Neutrophil (primary cell): ENCODE measurements around the gene ADGRV1.

ENCODE experiments used
- H3K27ac ChIP-seq: fragments of 200-600 bp; sonication (generic); 2 replicates; pipeline ENCODE4 v1.5.1; 2016; ENCODE audit warnings: mild to moderate bottlenecking, moderate library complexity
- H3K27me3 ChIP-seq: fragments of 200-600 bp; sonication (generic); 2 replicates; pipeline ENCODE4 v1.6.0; 2016; ENCODE audit warnings: mild to moderate bottlenecking
- H3K36me3 ChIP-seq: fragments of 200-600 bp; sonication (generic); 2 replicates; pipeline ENCODE4 v1.5.1; 2017
- H3K4me1 ChIP-seq, 2 experiments: fragments of 200-600 bp in 1 of 2; sonication (generic) in 1 of 2; 1 replicate in 1 of 2; 2 replicates in 1 of 2; pipeline versions ENCODE4 v1.5.1 to v1.6.1; 2013 to 2016; ENCODE audit warnings: low read depth in 1 of 2, low read length in 1 of 2, mild to moderate bottlenecking in 1 of 2, moderate library complexity in 1 of 2; ENCODE audit not compliant: control insufficient read depth in 1 of 2, insufficient read depth in 1 of 2
- H3K4me3 ChIP-seq, 2 experiments: fragments of 200-600 bp in 1 of 2; sonication (generic) in 1 of 2; 1 replicate in 1 of 2; 2 replicates in 1 of 2; pipeline ENCODE4 v1.5.1; 2013 to 2016; ENCODE audit warnings: low read depth in 1 of 2, low read length in 1 of 2, mild to moderate bottlenecking in 1 of 2, moderate library complexity in 1 of 2
- H3K9me3 ChIP-seq: fragments of 200-600 bp; sonication (generic); 2 replicates; pipeline ENCODE4 v1.5.1; 2016
- TF ChIP-seq, protein P1 (sequence below): fragments of 200-600 bp; sonication (generic); IDR thresholded peaks from 2 replicates; pipeline ENCODE4 v1.5.1; 2016; ENCODE audit warnings: antibody characterized with exemption

ADGRV1 gene

DNA sequence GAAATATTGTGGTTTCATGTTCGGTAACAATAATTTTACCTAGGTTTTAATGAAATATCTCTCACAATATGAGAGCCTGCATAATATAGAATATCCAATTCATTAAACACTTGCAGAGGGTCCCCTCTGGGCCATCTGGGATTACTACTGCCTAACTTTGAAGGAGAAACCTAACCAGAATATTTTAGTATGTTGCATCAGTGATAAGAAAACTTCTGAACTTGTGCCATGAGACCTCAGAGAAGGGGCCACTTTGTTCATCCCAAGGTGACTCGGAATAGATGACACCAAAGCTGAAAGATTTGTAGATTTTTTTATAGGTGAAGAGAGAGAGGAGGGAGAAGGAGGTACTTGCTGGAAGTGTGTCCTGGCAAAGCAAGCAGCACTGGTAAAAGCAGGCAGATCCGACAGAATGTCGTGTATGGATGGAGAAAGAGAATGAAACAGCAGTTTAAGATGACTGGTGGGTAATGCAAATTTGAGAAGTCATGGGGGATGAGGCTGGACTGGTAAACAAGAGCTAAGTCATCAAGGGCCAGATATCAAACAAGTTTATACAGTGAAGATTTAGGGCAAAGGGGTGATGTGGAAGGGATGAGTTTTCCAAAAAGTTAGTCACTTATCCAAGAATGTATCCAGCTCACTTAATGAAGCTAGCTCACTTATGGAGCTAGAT is 372.3 kb downstream of the ADGRV1 start:
- no peak overlapping the region for H3K4me3 ChIP-seq
- H3K27me3 ChIP-seq, result no peaks in the 10 kb centered on the region
- no peak overlapping the region for H3K27ac ChIP-seq
- no peaks in the 10 kb centered on the region for H3K4me1 ChIP-seq
- TF ChIP-seq, protein P1, sequence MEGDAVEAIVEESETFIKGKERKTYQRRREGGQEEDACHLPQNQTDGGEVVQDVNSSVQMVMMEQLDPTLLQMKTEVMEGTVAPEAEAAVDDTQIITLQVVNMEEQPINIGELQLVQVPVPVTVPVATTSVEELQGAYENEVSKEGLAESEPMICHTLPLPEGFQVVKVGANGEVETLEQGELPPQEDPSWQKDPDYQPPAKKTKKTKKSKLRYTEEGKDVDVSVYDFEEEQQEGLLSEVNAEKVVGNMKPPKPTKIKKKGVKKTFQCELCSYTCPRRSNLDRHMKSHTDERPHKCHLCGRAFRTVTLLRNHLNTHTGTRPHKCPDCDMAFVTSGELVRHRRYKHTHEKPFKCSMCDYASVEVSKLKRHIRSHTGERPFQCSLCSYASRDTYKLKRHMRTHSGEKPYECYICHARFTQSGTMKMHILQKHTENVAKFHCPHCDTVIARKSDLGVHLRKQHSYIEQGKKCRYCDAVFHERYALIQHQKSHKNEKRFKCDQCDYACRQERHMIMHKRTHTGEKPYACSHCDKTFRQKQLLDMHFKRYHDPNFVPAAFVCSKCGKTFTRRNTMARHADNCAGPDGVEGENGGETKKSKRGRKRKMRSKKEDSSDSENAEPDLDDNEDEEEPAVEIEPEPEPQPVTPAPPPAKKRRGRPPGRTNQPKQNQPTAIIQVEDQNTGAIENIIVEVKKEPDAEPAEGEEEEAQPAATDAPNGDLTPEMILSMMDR, result no peak
- H3K36me3 ChIP-seq, result no peaks in the 10 kb centered on the region
- H3K9me3 ChIP-seq, result no peaks in the 10 kb centered on the region

GRCh38 chr5:90932052-90932699 is 373.6 kb downstream of the ADGRV1 start:
- Histone ChIP-seq H3K4me3 (no peak overlapping the region), H3K4me1 (no peaks in the 10 kb centered on the region), H3K27ac (no peak overlapping the region), H3K9me3 (no peaks in the 10 kb centered on the region), H3K36me3 (no peaks in the 10 kb centered on the region), H3K27me3 (no peaks in the 10 kb centered on the region)
- TF ChIP-seq, protein P1, result peak; percentile 57

DNA sequence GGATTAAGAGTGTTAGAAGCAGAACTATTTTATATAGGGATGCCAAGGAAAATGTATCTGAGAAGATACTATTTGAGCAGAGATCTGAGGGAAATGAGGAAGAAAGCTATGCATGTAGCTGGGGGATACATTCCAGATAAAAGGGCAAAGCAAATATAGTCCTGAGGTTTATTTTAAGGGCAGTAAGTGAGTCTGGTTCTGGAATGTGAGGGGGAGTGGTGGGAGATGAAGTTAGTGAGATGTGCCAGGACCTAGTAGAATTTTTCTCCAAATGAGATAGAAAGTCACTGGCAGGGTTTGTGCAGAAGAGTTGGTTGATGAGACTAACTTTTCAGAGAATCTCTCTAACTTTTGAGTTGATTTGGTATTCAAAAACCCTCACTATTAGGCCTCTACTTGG is 374.7 kb downstream of the ADGRV1 start:
- Histone ChIP-seq H3K4me3 (no peak overlapping the region), H3K36me3 (no peaks in the 10 kb centered on the region), H3K27me3 (no peaks in the 10 kb centered on the region), H3K27ac (no peak overlapping the region), H3K9me3 (no peaks in the 10 kb centered on the region), H3K4me1 (no peaks in the 10 kb centered on the region)
- TF ChIP-seq, protein P1, result no peak

DNA sequence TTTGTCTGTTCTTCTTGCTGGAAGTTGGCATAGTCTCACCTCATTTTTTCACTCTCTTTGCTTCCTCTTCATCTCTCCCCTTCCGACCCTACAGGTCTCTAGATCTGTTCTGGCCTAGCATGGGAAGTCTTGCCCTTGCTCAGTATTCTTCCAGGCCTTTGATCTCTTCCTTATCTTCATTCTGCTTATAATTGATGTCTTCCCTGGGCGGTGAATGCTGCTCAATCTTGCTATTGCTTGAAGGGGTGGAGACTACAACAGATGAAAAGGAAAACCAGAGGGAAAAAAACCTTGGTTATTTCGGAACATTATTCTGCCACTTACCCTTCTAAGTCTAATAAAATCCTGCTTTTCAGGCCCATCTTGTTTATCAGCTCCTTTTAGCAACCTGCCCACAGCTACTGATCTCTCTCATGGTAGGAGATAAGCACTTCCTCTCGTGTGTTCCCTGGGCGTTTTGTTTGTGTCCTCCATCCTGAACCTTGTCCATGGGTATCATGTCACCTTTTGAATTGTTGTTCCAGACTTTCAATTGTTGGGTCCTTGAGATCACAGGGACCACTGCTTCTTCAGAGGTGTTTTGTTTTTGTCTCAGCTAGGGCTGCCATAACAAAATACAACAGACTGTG is 375.6 kb downstream of the ADGRV1 start:
- Histone ChIP-seq H3K27me3 (no peaks in the 10 kb centered on the region), H3K36me3 (no peaks in the 10 kb centered on the region), H3K27ac (no peak overlapping the region), H3K4me1 (no peaks in the 10 kb centered on the region), H3K4me3 (no peak overlapping the region), H3K9me3 (no peaks in the 10 kb centered on the region)
- TF ChIP-seq, protein P1, result no peak

DNA sequence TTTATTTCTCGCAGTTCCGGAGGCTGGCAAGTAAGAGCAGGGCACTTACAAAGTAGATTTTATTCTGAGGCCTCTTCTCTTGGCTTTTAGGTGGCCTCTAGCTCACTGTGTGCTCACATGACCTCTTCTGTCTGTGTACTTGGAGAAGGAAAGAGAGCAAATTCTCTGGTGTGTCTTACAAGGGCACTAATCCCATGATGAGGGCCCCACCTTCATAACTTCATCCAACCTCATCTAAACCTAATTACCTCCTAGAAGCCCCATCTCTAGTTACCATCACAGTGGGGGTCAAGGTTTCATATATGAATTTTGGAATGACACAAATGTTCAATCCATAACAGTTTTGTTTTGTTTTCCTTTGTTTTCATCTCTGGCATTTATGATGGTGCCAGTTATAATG is 376.1 kb downstream of the ADGRV1 start:
- Histone ChIP-seq H3K27me3 (no peaks in the 10 kb centered on the region), H3K4me3 (no peak overlapping the region), H3K27ac (no peak overlapping the region), H3K36me3 (no peaks in the 10 kb centered on the region), H3K9me3 (no peaks in the 10 kb centered on the region), H3K4me1 (no peaks in the 10 kb centered on the region)
- TF ChIP-seq, protein P1, result no peak
